Neural cell (in vitro differentiated cells): ENCODE results near the gene NOC2L.

ENCODE experiments used
- CTCF ChIP-seq: fragments of 450-650 bp; IDR thresholded peaks from 2 replicates; pipeline ENCODE4 v1.5.1; 2014; ENCODE audit warnings: antibody characterized with exemption, mild to moderate bottlenecking, moderate library complexity; ENCODE audit not compliant: poor library complexity, severe bottlenecking
- EP300 ChIP-seq: fragments of 450-650 bp; conservative IDR thresholded peaks from 2 replicates; pipeline ENCODE4 v1.6.1; 2014; ENCODE audit warnings: antibody characterized with exemption, mild to moderate bottlenecking, moderate library complexity; ENCODE audit not compliant: poor library complexity, severe bottlenecking
- MXI1 ChIP-seq: fragments of 450-650 bp; conservative IDR thresholded peaks from 2 replicates; pipeline ENCODE4 v1.6.1; 2014; ENCODE audit warnings: antibody characterized with exemption, mild to moderate bottlenecking; ENCODE audit not compliant: poor library complexity, severe bottlenecking
- SMC3 ChIP-seq: fragments of 450-650 bp; conservative IDR thresholded peaks from 2 replicates; pipeline ENCODE4 v1.6.1; 2014; ENCODE audit warnings: antibody characterized with exemption, mild to moderate bottlenecking, moderate library complexity; ENCODE audit not compliant: poor library complexity
- TF ChIP-seq, protein P1 (sequence below): IDR thresholded peaks from 2 replicates; pipeline ENCODE4 v1.6.1; 2012; ENCODE audit warnings: borderline replicate concordance

GRCh38 chr1:973459-974292, 14.6 kb upstream of the NOC2L start:
- TF ChIP-seq SMC3 (no peak), CTCF (no peak), EP300 (no peak), MXI1 (no peak)
- TF ChIP-seq, protein P1, sequence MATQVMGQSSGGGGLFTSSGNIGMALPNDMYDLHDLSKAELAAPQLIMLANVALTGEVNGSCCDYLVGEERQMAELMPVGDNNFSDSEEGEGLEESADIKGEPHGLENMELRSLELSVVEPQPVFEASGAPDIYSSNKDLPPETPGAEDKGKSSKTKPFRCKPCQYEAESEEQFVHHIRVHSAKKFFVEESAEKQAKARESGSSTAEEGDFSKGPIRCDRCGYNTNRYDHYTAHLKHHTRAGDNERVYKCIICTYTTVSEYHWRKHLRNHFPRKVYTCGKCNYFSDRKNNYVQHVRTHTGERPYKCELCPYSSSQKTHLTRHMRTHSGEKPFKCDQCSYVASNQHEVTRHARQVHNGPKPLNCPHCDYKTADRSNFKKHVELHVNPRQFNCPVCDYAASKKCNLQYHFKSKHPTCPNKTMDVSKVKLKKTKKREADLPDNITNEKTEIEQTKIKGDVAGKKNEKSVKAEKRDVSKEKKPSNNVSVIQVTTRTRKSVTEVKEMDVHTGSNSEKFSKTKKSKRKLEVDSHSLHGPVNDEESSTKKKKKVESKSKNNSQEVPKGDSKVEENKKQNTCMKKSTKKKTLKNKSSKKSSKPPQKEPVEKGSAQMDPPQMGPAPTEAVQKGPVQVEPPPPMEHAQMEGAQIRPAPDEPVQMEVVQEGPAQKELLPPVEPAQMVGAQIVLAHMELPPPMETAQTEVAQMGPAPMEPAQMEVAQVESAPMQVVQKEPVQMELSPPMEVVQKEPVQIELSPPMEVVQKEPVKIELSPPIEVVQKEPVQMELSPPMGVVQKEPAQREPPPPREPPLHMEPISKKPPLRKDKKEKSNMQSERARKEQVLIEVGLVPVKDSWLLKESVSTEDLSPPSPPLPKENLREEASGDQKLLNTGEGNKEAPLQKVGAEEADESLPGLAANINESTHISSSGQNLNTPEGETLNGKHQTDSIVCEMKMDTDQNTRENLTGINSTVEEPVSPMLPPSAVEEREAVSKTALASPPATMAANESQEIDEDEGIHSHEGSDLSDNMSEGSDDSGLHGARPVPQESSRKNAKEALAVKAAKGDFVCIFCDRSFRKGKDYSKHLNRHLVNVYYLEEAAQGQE = no peak
